ENCODE results near the gene ZNF490. TPM values are rescaled to one million over a fixed set of nuclear protein-coding genes. Genes with fewer than 3 reads are reported as not detected.
A peak's percentile ranks its signal among the peaks of the same experiment; 100 is the strongest.

ZNF490 gene
- total RNA-seq, 2 donors from 2014 or later = 2.0 to 2.6 TPM

DNA sequence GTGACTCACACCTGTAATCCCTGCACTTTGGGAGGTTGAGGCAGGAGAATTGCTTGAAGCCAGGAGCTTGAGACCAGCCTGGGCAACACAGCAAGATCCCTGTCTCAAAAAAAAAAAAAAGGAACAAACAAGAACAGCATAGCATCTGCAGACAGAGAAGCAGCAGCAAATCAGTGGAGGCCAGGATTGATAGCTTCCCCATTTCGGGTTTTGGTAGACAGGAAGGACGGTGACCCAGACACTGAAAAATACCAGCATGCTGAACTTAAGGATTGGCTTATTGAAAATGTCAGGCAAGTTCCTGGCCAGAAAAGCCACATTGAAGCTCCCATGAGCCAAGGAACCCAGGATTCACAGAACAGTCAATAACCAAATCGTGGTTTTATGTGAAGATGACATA lies 3.0 kb downstream of the ZNF490 start:
- intact Hi-C loops (cut with DNase I) = no loop called here
- WGBS, 2 donors = 70 to 89% methylated on average over 3 of the region's 3 CpGs
- peaks cover 18% of the 10 kb centered on the region for H3K4me1 ChIP-seq
- ATAC-seq (no peak), DNase-seq (peak in 1 of 4 donors; percentile 10)
- H3K27me3 ChIP-seq = no peaks in the 10 kb centered on the region
- H3K4me3 ChIP-seq = no peak overlapping the region
- no peaks in the 10 kb centered on the region for H3K9me3 ChIP-seq
- no peaks in the 10 kb centered on the region for H3K36me3 ChIP-seq (replicated peaks in 1 of 2; ENCODE audit: insufficient read depth in 1 of 2, low read depth in 2 of 2)
- TF ChIP-seq, protein P1, sequence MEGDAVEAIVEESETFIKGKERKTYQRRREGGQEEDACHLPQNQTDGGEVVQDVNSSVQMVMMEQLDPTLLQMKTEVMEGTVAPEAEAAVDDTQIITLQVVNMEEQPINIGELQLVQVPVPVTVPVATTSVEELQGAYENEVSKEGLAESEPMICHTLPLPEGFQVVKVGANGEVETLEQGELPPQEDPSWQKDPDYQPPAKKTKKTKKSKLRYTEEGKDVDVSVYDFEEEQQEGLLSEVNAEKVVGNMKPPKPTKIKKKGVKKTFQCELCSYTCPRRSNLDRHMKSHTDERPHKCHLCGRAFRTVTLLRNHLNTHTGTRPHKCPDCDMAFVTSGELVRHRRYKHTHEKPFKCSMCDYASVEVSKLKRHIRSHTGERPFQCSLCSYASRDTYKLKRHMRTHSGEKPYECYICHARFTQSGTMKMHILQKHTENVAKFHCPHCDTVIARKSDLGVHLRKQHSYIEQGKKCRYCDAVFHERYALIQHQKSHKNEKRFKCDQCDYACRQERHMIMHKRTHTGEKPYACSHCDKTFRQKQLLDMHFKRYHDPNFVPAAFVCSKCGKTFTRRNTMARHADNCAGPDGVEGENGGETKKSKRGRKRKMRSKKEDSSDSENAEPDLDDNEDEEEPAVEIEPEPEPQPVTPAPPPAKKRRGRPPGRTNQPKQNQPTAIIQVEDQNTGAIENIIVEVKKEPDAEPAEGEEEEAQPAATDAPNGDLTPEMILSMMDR (IDR thresholded peaks at IDR 0.05) = no peak
- TF ChIP-seq POLR2A (IDR thresholded peaks at IDR 0.05) = no peak
- H3K27ac ChIP-seq = no peak overlapping the region

DNA sequence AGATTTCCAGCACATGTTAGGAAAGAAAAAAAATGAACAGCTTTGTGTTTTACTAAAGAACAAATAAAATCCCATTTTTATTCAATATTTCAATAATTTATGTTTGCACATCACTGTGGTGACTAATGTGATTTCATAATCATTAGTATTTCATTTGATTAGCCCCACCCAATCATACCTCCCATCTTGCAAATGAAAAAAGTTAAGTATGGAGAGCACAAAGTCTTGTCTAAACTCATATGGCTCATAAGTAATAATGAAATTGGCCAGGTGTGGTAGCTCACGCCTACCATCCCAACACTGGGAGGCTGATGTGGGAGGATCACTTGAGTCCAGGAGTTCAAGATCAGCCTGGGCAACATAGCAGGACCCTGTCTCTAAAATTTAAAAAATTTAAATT lies 3.8 kb downstream of the ZNF490 start:
- WGBS, 2 donors = 90 to 92% methylated on average over 1 of the region's 1 CpG
- no peaks in the 10 kb centered on the region for H3K9me3 ChIP-seq
- intact Hi-C loops (cut with DNase I) = no loop called here
- TF ChIP-seq POLR2A (IDR thresholded peaks at IDR 0.05) = no peak
- TF ChIP-seq, protein P1 (IDR thresholded peaks at IDR 0.05) = no peak
- no peak overlapping the region for H3K27ac ChIP-seq
- ATAC-seq = no peak
- H3K27me3 ChIP-seq = no peaks in the 10 kb centered on the region
- no peak overlapping the region for H3K4me3 ChIP-seq
- peaks cover 12% of the 10 kb centered on the region for H3K4me1 ChIP-seq
- H3K36me3 ChIP-seq (replicated peaks in 1 of 2; ENCODE audit: insufficient read depth in 1 of 2, low read depth in 2 of 2) = no peaks in the 10 kb centered on the region
- no peak for DNase-seq

DNA sequence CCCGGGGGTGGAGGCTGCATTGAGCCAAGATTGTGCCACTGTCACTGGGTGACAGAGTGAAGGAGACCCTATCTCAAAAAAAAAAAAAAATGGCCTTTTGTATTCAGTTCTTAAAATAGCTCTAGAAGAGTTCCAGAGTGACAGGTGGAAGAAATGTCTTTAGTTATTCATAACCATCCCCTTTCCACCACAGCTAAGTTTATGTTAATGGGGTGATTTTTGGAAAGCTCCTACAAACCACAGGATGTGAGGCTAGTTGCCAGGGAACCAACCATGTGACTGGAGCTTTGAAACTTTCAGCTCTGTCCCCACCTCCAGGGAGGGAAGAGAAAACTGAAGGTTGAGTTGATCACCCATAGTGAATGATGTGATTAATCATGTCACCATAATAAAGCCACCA lies 6.9 kb downstream of the ZNF490 start:
- intact Hi-C loops (cut with DNase I) = no loop called here
- TF ChIP-seq, protein P1 (IDR thresholded peaks at IDR 0.05) = no peak
- TF ChIP-seq POLR2A (IDR thresholded peaks at IDR 0.05) = no peak
- H3K9me3 ChIP-seq = no peaks in the 10 kb centered on the region
- WGBS, 2 donors = 79 to 88% methylated on average over 1 of the region's 1 CpG
- no peaks in the 10 kb centered on the region for H3K4me1 ChIP-seq
- no peak for ATAC-seq
- DNase-seq = no peak
- no peak overlapping the region for H3K4me3 ChIP-seq
- no peaks in the 10 kb centered on the region for H3K36me3 ChIP-seq (replicated peaks in 1 of 2; ENCODE audit: insufficient read depth in 1 of 2, low read depth in 2 of 2)
- H3K27me3 ChIP-seq = no peaks in the 10 kb centered on the region
- no peak overlapping the region for H3K27ac ChIP-seq

DNA sequence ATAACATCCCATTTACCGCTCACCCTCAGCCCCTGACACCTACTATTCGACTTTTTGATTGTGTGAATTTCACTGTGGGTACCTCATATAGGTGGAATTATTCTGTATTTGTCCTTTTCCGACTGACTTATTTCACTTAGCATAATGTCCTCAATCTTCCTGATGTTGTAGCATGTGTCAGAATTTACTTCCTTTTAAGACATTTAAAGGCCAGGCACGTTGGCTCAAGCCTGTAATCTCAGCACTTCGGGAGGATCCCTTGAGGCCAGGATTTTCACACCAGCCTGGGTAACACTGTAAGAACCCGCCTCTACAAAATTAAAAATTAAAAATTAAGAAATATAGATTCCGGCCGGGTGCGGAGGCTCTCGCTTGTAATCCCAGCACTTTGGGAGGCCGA lies 13.0 kb downstream of the ZNF490 start:
- Histone ChIP-seq H3K27ac (no peak overlapping the region), H3K9me3 (no peaks in the 10 kb centered on the region), H3K4me1 (no peaks in the 10 kb centered on the region), H3K4me3 (no peak overlapping the region), H3K27me3 (no peaks in the 10 kb centered on the region), H3K36me3 (replicated peaks in 1 of 2; ENCODE audit: insufficient read depth in 1 of 2, low read depth in 2 of 2) (peaks cover 0 to 4% of the 10 kb centered on the region in 2 donors)
- intact Hi-C loops (cut with DNase I) = no loop called here
- DNase-seq (no peak), ATAC-seq (no peak)
- TF ChIP-seq, protein P1 (IDR thresholded peaks at IDR 0.05) = no peak
- no peak for TF ChIP-seq POLR2A (IDR thresholded peaks at IDR 0.05)
- WGBS, 2 donors = 85 to 89% methylated on average over 11 of the region's 11 CpGs

DNA sequence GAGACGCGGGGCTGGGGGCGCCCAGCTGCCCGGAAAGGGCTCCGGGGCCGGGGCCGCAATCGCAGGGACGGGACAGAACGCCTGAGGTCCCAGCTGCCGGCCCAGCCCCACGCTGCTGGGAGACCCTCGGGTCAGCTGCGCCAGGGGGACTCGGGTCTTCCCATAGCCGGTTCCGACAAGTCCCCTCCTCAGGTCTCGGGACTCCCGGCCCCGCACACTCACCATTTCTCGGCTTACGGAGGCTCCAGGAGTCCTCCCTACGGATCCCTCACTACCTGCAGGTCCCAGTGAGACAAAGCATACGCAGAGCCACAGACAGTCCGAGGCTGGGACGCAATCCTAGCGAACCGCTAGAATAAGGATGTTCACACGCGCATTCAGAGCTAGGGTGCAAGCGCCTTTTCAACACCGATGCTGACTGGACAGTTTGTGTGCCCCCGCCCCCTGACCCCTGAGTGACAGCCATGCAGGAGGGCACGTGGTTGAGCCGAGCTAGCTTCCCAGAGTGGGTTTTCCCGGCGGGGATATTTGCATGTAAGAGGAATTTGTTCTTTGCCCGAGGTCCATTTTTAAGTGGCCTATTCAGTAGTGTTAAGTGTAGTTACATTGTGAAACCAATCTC lies 13.6 kb downstream of the ZNF490 start:
- 80% methylated on average over 16 to 33 of the region's 38 CpGs for WGBS, 2 donors
- ATAC-seq = no peak

More for the DNA sequence above, 13.6 kb downstream of the ZNF490 start:
- Histone ChIP-seq H3K36me3 (replicated peaks in 1 of 2; ENCODE audit: insufficient read depth in 1 of 2, low read depth in 2 of 2) (peaks cover 0 to 4% of the 10 kb centered on the region in 2 donors), H3K27me3 (no peaks in the 10 kb centered on the region), H3K27ac (no peak overlapping the region), H3K4me3 (no peak overlapping the region), H3K9me3 (no peaks in the 10 kb centered on the region), H3K4me1 (no peaks in the 10 kb centered on the region)
- DNase-seq = no peak
- intact Hi-C loops (cut with DNase I) = no loop called here
- TF ChIP-seq POLR2A (IDR thresholded peaks at IDR 0.05) = no peak
- TF ChIP-seq, protein P1 (IDR thresholded peaks at IDR 0.05) = no peak
